PFSK-1 (cell line): Measurements from ENCODE around the gene ARAP1.

Experiments
- FOXP2 ChIP-seq: optimal IDR thresholded peaks from 2 replicates; pipeline ENCODE3; 2011; ENCODE audit warnings: borderline replicate concordance, control low read depth, inconsistent platforms; ENCODE audit not compliant: insufficient read depth; ENCODE audit errors: extremely low read length, extremely low read depth
- POLR2AphosphoS5 ChIP-seq: IDR thresholded peaks from 2 replicates; pipeline ENCODE4 v1.6.1; 2012; ENCODE audit warnings: low read depth, mild to moderate bottlenecking, control low read depth, low read length, moderate library complexity
- SIN3A ChIP-seq: IDR thresholded peaks from 2 replicates; pipeline ENCODE4 v1.6.1; 2012; ENCODE audit warnings: mild to moderate bottlenecking, low read length, moderate library complexity, borderline replicate concordance; ENCODE audit not compliant: insufficient read depth
- TAF1 ChIP-seq: IDR thresholded peaks from 2 replicates; pipeline ENCODE4 v1.6.1; 2012; ENCODE audit warnings: low read length, control low read depth, borderline replicate concordance; ENCODE audit not compliant: insufficient read depth
- TF ChIP-seq, protein P1 (sequence below), 2 experiments: IDR thresholded peaks; 2 replicates each; pipeline versions ENCODE4 v1.6.1 to v1.8.0; 2011 to 2012; ENCODE audit warnings: low read depth in 2 of 2, low read length in 2 of 2, control low read depth in 1 of 2, inconsistent platforms in 1 of 2, mild to moderate bottlenecking in 1 of 2, moderate library complexity in 1 of 2; ENCODE audit not compliant: insufficient read depth in 1 of 2

ARAP1 gene

GRCh38 chr11:72642043-72642883 lies 109.9 kb downstream of the ARAP1 start:
- no peak for TF ChIP-seq SIN3A
- no peak for TF ChIP-seq TAF1
- no peak for TF ChIP-seq POLR2AphosphoS5
- TF ChIP-seq, protein P1, sequence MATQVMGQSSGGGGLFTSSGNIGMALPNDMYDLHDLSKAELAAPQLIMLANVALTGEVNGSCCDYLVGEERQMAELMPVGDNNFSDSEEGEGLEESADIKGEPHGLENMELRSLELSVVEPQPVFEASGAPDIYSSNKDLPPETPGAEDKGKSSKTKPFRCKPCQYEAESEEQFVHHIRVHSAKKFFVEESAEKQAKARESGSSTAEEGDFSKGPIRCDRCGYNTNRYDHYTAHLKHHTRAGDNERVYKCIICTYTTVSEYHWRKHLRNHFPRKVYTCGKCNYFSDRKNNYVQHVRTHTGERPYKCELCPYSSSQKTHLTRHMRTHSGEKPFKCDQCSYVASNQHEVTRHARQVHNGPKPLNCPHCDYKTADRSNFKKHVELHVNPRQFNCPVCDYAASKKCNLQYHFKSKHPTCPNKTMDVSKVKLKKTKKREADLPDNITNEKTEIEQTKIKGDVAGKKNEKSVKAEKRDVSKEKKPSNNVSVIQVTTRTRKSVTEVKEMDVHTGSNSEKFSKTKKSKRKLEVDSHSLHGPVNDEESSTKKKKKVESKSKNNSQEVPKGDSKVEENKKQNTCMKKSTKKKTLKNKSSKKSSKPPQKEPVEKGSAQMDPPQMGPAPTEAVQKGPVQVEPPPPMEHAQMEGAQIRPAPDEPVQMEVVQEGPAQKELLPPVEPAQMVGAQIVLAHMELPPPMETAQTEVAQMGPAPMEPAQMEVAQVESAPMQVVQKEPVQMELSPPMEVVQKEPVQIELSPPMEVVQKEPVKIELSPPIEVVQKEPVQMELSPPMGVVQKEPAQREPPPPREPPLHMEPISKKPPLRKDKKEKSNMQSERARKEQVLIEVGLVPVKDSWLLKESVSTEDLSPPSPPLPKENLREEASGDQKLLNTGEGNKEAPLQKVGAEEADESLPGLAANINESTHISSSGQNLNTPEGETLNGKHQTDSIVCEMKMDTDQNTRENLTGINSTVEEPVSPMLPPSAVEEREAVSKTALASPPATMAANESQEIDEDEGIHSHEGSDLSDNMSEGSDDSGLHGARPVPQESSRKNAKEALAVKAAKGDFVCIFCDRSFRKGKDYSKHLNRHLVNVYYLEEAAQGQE (IDR thresholded peaks at IDR 0.05; ENCODE audit: insufficient read depth in 1 of 2, low read depth in 2 of 2, low read length in 2 of 2), result no peak
- TF ChIP-seq FOXP2, result no peak

GRCh38 chr11:72641522-72642042 lies 110.6 kb downstream of the ARAP1 start:
- TF ChIP-seq TAF1 (no peak), POLR2AphosphoS5 (no peak)
- TF ChIP-seq, protein P1 (IDR thresholded peaks at IDR 0.05; ENCODE audit: insufficient read depth in 1 of 2, low read depth in 2 of 2, low read length in 2 of 2), result no peak

GRCh38 chr11:72639502-72640375 lies 112.5 kb downstream of the ARAP1 start:
- TF ChIP-seq POLR2AphosphoS5, result no peak
- TF ChIP-seq SIN3A, result no peak
- no peak for TF ChIP-seq FOXP2
- TF ChIP-seq TAF1, result no peak
- TF ChIP-seq, protein P1 (IDR thresholded peaks at IDR 0.05; ENCODE audit: insufficient read depth in 1 of 2, low read depth in 2 of 2, low read length in 2 of 2), result no peak

- no peak for TF ChIP-seq POLR2AphosphoS5
- TF ChIP-seq FOXP2, result no peak
- TF ChIP-seq, protein P1 (IDR thresholded peaks at IDR 0.05; ENCODE audit: insufficient read depth in 1 of 2, low read depth in 2 of 2, low read length in 2 of 2), result no peak
- TF ChIP-seq TAF1, result no peak
- TF ChIP-seq SIN3A, result no peak
These were observed 114.3 kb downstream of the ARAP1 start for GRCh38 chr11:72637926-72638325.
